ENCODE data around the gene SLC25A47. TPM values are rescaled to one million over a fixed set of nuclear protein-coding genes. Genes with fewer than 3 reads are reported as not detected.

Gene SLC25A47
- total and polyA plus RNA-seq, 2 donors (not counting 1 experiment from before 2014, with no cell fraction given), result not detected

GRCh38 chr14:100279133-100279532 is 44.0 kb upstream of the SLC25A47 start:
- Histone ChIP-seq H3K79me2 (ENCODE audit: control insufficient read depth, insufficient read depth, low read length) (peaks cover 62% of the 10 kb centered on the region), H3K4me1 (ENCODE audit: control insufficient read depth in 2 of 2, insufficient read depth in 2 of 2, low read length in 2 of 2) (peaks cover 7 to 9% of the 10 kb centered on the region in 2 donors), H3K4me3 (ENCODE audit: control extremely low read depth in 1 of 5, extremely low read depth in 1 of 5, insufficient read depth in 1 of 5, low read depth in 2 of 5, low read length in 4 of 5) (no peak overlapping the region), H3K9ac (ENCODE audit: low read length) (no peak overlapping the region), H3K4me2 (replicated peaks; ENCODE audit: low read depth, low read length, poor library complexity, severe bottlenecking) (peak overlapping the region; percentile 23), H3K9me3 (ENCODE audit: control extremely low read depth in 1 of 3, control insufficient read depth in 2 of 3, insufficient read depth in 1 of 3, low read length in 2 of 3) (no peaks in the 10 kb centered on the region), H4K20me1 (ENCODE audit: control insufficient read depth, insufficient read depth, low read length, poor library complexity, severe bottlenecking) (peaks cover 33% of the 10 kb centered on the region), H2AFZ (ENCODE audit: insufficient read depth, low read depth, low read length, poor library complexity, severe bottlenecking) (no peak overlapping the region), H3K27ac (ENCODE audit: low read length in 2 of 2) (peak overlapping the region in 1 of 2 donors; percentile 54), H3K36me3 (replicated peaks in 1 of 2; ENCODE audit: control extremely low read depth in 1 of 2, control insufficient read depth in 1 of 2, extremely low read depth in 1 of 2, insufficient read depth in 2 of 2, low read length in 1 of 2) (peaks cover 15 to 44% of the 10 kb centered on the region in 2 experiments), H3K27me3 (replicated peaks in 1 of 4; ENCODE audit: control extremely low read depth in 1 of 4, control insufficient read depth in 3 of 4, insufficient read depth in 4 of 4, low read length in 3 of 4) (no peaks in the 10 kb centered on the region)
- H3K4me1 Mint-ChIP-seq, result peaks cover 19% of the 10 kb centered on the region
- TF ChIP-seq CTCF (IDR thresholded peaks at IDR 0.05), result no peak
- no peak for TF ChIP-seq EZH2 (IDR thresholded peaks at IDR 0.05; ENCODE audit: borderline replicate concordance, insufficient read depth, low read depth, low read length, poor library complexity, severe bottlenecking)
- ChIA-PET CTCF (interaction anchor here (0.8 to 1.9 kb wide), 10 partner anchors 9 to 296 kb away, joined by 3 to 6 read pairs (median 3); a partner anchor contains a TSS), POLR2A (interaction anchor here (0.6 kb wide), 1 partner anchor 32 kb away, joined by 4 read pairs; no protein-coding TSS in a partner anchor)
- H3K27ac Mint-ChIP-seq, result peak overlapping the region; percentile 1
- WGBS (ENCODE audit: insufficient coverage), result 100% methylated on average over 1 of the region's 2 CpGs
- ATAC-seq (ENCODE audit: low read depth), result no peak
- DNase-seq, result no peak
- intact Hi-C loops (cut with micrococcal nuclease), result no loop called here
- H3K4me3 Mint-ChIP-seq, result no peak overlapping the region
- no peaks in the 10 kb centered on the region for H3K27me3 Mint-ChIP-seq
- H3K9me3 Mint-ChIP-seq (ENCODE audit: insufficient read depth), result no peaks in the 10 kb centered on the region

- no peak overlapping the region for H3K27ac Mint-ChIP-seq
- H3K4me3 Mint-ChIP-seq, result no peak overlapping the region
- WGBS (ENCODE audit: insufficient coverage), result 94% methylated on average over 5 of the region's 8 CpGs
- ChIA-PET CTCF (interaction anchor here (0.8 to 1.3 kb wide), 5 partner anchors 10 to 296 kb away, joined by 3 to 6 read pairs (median 3); no protein-coding TSS in a partner anchor), POLR2A (no interaction called here)
- no peak overlapping the region for H3K4me3 ChIP-seq (ENCODE audit: control extremely low read depth in 1 of 5, extremely low read depth in 1 of 5, insufficient read depth in 1 of 5, low read depth in 2 of 5, low read length in 4 of 5)
- peaks cover 15 to 44% of the 10 kb centered on the region in 2 experiments for H3K36me3 ChIP-seq (replicated peaks in 1 of 2; ENCODE audit: control extremely low read depth in 1 of 2, control insufficient read depth in 1 of 2, extremely low read depth in 1 of 2, insufficient read depth in 2 of 2, low read length in 1 of 2)
- H3K9me3 Mint-ChIP-seq (ENCODE audit: insufficient read depth), result no peaks in the 10 kb centered on the region
- no peak overlapping the region for H2AFZ ChIP-seq (ENCODE audit: insufficient read depth, low read depth, low read length, poor library complexity, severe bottlenecking)
- H3K27ac ChIP-seq (ENCODE audit: low read length in 2 of 2), result no peak overlapping the region
- H3K27me3 ChIP-seq (replicated peaks in 1 of 4; ENCODE audit: control extremely low read depth in 1 of 4, control insufficient read depth in 3 of 4, insufficient read depth in 4 of 4, low read length in 3 of 4), result no peaks in the 10 kb centered on the region
- peaks cover 31% of the 10 kb centered on the region for H4K20me1 ChIP-seq (ENCODE audit: control insufficient read depth, insufficient read depth, low read length, poor library complexity, severe bottlenecking)
- H3K27me3 Mint-ChIP-seq, result no peaks in the 10 kb centered on the region
- TF ChIP-seq EZH2 (IDR thresholded peaks at IDR 0.05; ENCODE audit: borderline replicate concordance, insufficient read depth, low read depth, low read length, poor library complexity, severe bottlenecking) (no peak), CTCF (IDR thresholded peaks at IDR 0.05) (no peak)
- peaks cover 19% of the 10 kb centered on the region for H3K4me1 Mint-ChIP-seq
- no peak for DNase-seq
- no peak overlapping the region for H3K4me2 ChIP-seq (replicated peaks; ENCODE audit: low read depth, low read length, poor library complexity, severe bottlenecking)
- ATAC-seq (ENCODE audit: low read depth), result no peak
- intact Hi-C loops (cut with micrococcal nuclease), result no loop called here
- peaks cover 8 to 11% of the 10 kb centered on the region in 2 donors for H3K4me1 ChIP-seq (ENCODE audit: control insufficient read depth in 2 of 2, insufficient read depth in 2 of 2, low read length in 2 of 2)
- H3K79me2 ChIP-seq (ENCODE audit: control insufficient read depth, insufficient read depth, low read length), result peaks cover 62% of the 10 kb centered on the region
- H3K9me3 ChIP-seq (ENCODE audit: control extremely low read depth in 1 of 3, control insufficient read depth in 2 of 3, insufficient read depth in 1 of 3, low read length in 2 of 3), result no peaks in the 10 kb centered on the region
- H3K9ac ChIP-seq (ENCODE audit: low read length), result no peak overlapping the region
These were observed 43.6 kb upstream of the SLC25A47 start for GRCh38 chr14:100279563-100279962.

Measured in B cell (primary cell).